T-helper 2 cell (primary cell): ENCODE measurements around the gene ATXN7.
A peak's percentile ranks its signal among the peaks of the same experiment; 100 is the strongest.

Experiments
- DNase-seq, 5 experiments: peaks; one replicate each; pipeline versions ENCODE4 v3.0.0 to v3.0.0-alpha.2; 2012 to 2022

The ATXN7 gene

DNA sequence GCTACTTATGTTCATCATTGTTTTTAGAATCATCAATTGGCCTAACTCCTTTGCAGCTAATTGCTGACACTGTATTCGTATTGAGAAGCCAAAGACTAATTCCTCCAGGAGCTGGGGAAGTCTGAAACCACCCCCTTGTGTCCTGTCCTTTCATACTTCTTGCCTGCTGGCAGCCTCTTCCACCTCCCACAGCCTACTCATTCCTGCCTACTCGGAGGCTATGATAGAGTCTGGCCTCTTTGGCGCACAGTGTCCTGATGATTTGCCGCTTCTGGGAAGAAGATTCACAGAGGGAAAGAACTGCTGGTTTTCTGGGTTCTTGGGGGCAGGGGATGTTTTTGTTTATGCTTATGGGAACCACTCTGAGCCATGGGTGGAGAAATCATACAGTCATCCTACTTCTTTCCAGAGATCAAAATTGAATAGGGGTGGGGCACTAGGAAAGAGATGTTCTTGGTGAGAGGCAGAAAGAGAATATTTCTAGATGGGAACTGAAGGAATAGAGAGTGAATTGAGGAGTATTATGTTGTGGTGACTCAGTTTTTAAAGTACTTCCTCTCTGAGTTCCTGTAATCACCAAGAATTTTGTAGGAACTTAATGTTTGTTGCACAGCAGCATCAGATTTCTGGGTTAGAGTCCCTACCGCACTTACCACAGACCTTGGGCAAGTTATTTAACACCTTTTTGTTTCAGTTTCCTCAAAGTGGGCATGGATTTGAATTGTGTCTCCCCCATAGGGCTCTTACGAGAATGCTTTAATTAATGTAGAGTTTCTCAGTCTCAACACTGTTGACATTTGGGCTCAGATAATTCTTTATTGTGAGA lies 70.6 kb downstream of the ATXN7 start:
- DNase-seq, result peak in 2 of 5 experiments; percentile 52 to 63

DNA sequence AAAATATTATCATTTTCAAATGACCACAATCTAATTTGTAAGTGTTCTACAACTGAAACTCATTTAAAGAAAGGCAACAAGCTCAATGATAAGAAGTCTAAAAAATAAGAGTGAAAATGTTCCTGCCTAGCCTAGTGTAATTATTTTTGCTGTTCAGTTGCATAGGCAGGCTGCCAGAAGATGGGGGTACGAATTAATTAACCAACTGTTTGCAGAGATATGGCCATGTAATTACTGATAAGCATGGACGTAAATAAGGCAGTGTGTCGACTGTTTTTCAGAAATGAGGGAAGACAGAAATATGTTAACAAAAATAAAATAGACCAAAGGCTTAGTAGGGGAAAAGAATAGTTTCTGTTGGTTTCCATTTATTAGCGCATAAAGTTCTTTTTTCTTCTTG lies 73.3 kb downstream of the ATXN7 start:
- DNase-seq, result no peak

- peak in 1 of 5 experiments; percentile 40 for DNase-seq
Observed at GRCh38 chr3:63937661-63938651, 74.3 kb downstream of the ATXN7 start.

DNA sequence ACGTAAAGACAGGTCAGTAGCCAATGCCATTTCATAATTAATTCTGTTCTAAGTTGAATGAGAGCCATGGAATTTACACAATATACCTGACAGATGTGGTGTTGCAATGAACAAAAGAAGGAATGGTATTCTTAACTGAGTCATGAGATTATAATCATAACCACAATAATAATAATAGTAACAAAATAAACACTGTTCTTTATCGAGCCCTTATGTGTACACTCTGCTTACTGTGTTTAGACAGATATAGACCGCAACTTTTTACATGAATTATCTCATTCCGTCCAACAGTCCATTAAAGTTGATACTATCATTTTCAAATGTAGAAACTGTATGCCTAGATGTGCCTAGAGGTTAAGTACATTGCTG lies 76.7 kb downstream of the ATXN7 start:
- DNase-seq, result no peak

DNA sequence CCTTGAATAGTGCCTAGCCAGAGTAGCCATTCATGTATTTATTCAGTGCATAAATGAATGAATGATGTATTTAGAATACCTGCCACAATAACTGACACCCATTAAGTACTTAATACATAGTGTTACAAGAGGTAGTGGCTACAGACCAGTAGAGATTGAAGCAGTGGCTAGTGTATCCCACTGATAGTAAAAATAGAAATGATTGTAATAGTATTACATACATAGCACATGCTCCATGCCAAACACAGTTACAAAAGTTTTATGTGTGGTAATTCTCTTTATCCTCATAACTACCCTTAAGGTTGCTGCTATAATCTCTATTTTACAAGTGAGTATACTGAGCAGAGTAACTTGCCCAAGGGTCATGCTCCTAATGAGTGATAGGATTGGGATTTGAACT lies 78.9 kb downstream of the ATXN7 start:
- no peak for DNase-seq

DNA sequence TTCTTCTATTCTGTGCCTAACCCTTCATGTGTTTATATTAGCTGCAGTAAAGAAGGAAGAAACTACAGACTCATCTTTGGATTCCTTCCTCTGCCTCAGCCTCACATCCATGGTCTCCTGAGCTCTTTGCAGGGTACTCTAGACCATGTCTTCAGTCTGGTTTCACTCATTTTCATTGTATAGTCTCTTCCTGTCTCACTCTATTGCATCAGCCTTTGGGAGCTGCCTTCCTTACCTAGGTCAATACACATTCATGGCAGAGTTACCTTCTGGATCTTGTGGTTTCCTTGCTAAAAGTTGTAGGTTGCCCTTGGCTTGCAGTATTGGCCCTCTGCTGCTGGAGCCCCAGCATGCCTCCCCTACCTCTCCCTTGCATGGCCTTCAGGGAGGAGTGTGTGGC lies 80.0 kb downstream of the ATXN7 start:
- no peak for DNase-seq

DNA sequence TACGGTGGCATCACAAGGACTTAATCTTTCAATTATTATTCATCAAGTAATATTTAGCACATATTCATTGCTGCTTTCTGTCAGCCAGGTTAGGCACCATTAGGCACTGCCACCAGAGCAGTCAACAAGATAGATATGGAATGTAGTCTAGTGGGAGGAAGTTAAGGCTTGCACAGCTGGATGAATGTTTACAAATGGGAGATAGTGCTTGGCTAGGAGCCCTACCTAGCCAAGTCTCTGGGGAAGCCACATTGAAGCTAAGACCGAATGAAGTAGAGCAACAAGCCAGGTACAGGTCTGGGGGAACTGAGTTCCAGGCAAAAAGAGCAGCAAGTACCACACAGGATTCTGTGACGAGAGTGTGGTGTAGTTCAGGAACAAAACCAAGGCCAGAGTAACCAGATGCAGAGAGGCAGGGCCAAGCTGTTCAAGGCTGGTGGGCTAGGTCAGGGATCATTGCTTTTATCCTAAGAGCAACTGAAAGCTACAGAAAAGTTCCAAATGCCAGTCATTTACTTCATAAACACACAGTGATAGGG lies 82.0 kb downstream of the ATXN7 start:
- DNase-seq, result no peak

- no peak for DNase-seq
Observed at GRCh38 chr3:63946753-63947152, 83.1 kb downstream of the ATXN7 start.

GRCh38 chr3:63947594-63947993 lies 83.9 kb downstream of the ATXN7 start:
- DNase-seq, result no peak

DNA sequence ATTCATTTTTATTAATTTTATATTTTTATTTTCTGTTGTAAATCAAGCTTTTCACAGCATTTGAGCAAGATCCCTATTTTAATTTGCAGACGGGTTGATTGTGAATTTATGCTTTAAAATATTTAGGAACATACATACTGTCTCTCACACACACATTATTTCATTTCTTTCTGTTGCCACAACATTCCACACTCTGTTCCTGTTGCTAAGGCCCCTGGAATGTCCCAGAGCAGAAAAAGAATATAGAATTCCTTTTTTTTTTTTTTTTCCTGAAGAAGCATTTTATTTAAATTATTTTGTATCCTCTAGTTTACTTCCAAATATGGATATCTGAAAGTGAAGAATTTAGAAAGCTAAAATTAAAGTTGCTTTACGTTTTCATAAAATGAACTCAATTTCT lies 85.3 kb downstream of the ATXN7 start:
- DNase-seq, result no peak

DNA sequence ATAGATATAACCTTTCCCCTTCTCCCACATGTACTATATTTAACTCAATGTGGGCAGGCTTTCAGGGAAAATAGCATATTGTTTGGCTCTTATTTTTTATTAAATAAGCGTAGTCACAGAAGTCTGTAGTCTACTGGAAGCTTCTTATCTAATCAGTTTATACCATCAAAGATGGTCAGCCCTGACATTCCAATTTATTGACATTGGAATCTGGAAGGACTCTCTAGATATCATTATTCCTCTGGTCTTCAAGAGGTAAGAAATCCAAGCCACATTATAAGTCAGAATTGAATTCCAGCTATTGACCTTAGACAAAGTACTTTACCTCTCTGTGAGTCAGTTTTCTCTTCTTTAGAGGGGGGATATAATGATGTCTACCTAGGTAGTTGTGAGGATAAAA lies 87.0 kb downstream of the ATXN7 start:
- DNase-seq, result no peak

DNA sequence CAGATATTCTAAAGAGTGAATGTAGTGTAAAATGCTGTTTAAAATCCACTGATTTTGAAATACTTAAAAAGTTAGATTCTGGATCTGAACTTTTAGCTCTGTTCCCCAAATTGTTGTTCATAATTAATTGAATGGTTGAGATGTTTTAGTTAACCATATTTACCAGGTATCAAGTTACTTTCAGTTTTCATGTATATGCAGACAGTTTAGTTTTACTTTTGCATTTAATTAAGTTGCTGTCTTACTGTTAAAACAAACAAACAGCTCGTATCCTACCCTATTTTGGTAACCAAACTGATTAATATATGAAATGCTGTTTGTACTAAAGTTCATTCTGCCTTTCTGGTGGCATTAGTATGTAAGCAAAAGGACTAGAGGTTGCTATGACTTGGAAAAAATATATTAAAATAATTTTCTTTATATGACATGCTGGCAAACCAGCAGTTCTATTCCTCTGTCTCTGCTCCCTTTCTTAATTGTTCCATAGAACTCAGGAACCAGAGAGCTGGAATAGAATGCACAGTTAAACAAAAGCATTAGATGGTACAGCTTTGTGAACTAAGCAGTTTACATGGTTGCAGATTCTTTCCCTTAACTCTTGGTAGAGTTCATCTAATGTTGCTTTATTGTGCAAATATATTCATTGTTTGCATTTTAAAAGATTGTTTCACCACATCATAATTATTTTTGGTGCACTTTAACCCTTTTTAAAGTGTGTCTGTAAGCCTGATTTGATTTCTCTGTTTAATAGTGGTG lies 88.0 kb downstream of the ATXN7 start:
- DNase-seq, result peak in 1 of 5 experiments; percentile 43

DNA sequence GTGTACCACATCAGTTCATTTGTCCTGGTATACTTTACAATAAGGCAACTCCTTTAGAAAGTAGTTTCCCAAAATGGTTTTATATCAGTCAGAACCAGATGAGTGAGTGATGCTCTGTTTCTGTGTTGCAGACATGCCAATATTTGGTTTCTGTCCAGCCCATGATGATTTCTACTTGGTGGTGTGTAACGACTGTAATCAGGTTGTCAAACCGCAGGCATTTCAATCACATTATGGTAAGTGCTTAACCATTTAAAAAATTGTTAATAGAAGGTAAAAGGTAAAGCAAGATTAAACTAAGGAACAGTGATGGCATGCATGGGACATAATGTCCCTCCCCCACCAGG lies 88.6 kb downstream of the ATXN7 start:
- DNase-seq, result peak in 1 of 5 experiments; percentile 38

DNA sequence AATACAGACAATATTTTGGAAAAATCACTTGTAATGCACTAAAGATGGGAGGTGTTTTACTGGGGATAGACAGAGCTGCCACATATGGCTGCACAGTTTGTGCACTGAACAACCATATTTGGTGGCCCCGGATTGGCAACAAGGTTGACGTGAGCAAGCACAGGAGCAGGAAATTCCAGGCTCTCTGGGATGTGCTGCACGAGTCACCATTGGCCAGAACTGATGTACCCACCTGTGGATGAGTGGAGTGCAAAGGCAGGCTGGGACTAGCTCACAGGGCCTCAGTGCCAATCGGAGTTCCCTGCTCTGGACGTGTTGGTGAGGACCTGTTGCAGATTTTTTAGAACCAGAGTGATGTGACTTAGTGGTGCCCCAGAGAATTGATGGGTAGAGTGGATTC lies 90.5 kb downstream of the ATXN7 start:
- DNase-seq, result no peak

- DNase-seq, result no peak
Observed at GRCh38 chr3:63955036-63955650, 91.5 kb downstream of the ATXN7 start.

DNA sequence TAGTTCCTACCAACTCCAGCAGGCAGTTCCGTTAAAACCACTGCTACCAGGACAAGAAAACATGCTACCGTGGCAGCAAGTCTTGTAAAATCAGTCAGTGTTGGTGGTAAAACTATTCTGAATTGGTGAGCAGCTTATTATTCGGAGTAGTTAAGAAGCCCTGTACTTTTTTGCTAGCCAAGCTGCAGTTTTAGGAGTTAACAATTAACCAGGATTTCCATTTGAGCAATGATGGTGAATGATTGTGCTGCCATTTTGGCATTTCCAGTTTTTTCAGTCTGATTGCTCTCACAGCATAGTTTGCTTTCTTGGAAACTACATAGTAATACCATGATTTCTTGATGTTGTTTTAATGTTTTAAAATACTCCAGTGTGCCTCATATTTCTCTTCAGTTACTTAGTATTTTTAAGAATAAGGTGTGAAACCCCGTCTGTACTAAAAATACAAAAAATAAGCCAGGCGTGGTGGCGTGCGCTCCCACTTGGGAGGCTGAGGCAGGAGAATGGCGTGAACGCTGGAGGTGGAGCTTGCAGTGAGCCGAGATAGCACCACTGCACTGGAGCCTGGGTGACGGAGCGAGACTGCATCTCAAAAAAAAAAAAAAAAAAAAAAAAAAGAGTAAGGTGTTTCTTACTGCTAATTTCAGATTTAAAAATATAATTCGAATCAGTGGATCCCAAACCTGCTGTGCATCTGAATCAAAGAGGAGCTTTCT lies 92.3 kb downstream of the ATXN7 start:
- DNase-seq, result no peak

DNA sequence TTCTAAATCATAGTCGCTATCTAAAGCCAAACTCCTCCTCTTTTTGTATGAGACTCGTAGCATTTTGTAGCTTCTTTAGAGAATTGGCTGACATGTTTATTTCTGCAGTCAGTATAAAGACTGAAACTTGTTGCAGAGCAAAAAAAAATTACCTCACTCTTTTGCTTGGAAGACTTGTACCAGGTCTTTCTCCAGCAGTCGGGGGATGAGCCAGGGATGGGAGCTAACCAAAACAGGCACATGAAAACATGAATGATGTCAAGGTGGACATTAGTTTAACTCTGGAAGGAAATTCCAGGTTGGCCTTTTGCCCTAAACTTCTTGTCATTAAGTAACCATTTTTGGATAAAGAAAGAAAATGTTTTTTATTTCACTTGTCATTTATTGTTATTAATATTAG lies 95.5 kb downstream of the ATXN7 start:
- DNase-seq, result no peak

GRCh38 chr3:63960048-63960711 lies 96.5 kb downstream of the ATXN7 start:
- no peak for DNase-seq

DNA sequence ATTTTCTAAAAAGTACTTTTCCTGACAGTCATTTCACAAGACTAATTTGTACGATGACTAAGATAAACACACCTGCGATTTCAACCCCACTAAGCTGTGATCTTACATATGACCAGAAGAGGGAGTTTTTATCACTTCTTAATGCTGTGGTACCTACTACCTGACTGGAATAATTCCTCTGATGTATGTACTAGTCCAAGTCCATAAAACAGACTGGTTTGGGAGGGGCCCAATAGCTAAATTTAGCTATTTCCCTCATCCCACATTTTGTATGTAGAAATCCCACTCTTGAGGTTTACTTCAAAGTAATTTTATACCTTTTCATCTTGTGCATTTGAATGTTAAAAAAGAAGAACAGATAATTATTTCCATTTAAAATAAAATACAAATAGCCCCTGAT lies 98.2 kb downstream of the ATXN7 start:
- DNase-seq, result peak in 2 of 5 experiments; percentile 29 to 78

DNA sequence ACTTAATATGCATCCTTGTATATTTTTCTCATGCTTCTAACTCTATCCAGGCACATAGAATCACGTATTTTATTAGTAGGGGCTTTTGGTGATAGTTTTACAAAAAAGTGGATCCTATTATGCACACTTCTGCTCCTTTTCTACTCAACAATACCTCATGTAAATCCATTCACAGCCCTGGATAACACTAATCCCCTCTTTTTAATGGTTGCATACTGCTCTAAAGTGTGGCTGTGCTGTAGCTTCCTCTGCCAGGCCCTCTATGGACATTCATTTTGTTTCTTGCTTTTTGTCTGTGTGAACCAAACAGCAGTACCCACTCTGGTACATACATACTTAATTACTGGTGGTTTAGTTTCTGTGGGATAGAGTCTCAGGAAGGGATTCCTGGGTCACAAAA lies 99.8 kb downstream of the ATXN7 start:
- DNase-seq, result no peak
